SK-N-SH (cell line): ENCODE results near the gene GRID2IP. TPM values are rescaled to one million over a fixed set of nuclear protein-coding genes. Genes with fewer than 3 reads are reported as not detected.
"Not testable (repeated sequence)": the region's sequence is repeated elsewhere in the genome, so short reads cannot be mapped to it uniquely, and the experiment has no call there.

Experiments
- CTCF ChIA-PET: fragments of 300-600, 350-600 bp; formaldehyde crosslinking; extraction: SDS; loops from one replicate; lab custom pipeline; 2021; lab: Yijun Ruan, JAX
- POLR2A ChIA-PET: fragments of 350-600 bp; sonication (Branson Sonifier 250); formaldehyde crosslinking; extraction: SDS; loops from one replicate; lab custom pipeline; 2020; ENCODE audit warnings: antibody characterized with exemption, inconsistent platforms; lab: Yijun Ruan, JAX
- DNase-seq: peaks from one replicate; pipeline ENCODE4 v3.0.0; 2012
- H2AFZ ChIP-seq: fragments of 200-600 bp; sonication (generic); 2 replicates; pipeline ENCODE4 v1.8.1; 2016; ENCODE audit warnings: antibody characterized with exemption, mild to moderate bottlenecking, low read depth
- H3F3A ChIP-seq: fragments of 200-600 bp; sonication (generic); replicated peaks from 2 replicates; pipeline ENCODE3; 2016; ENCODE audit warnings: antibody characterized with exemption, mild to moderate bottlenecking; ENCODE audit not compliant: insufficient read depth
- H3K27ac ChIP-seq, 2 experiments: fragments of 200-500 bp in 1 of 2; fragments of 200-600 bp in 1 of 2; sonication (Bioruptor generic) in 1 of 2; sonication (generic), shearing (Covaris generic) in 1 of 2; 2 replicates each; pipeline versions ENCODE4 v1.5.1 to v1.6.1; 2014 to 2016; ENCODE audit warnings: low read depth in 2 of 2, inconsistent platforms in 1 of 2, low read length in 1 of 2, mild to moderate bottlenecking in 1 of 2, mixed read lengths in 1 of 2
- H3K27me3 ChIP-seq: fragments of 200-600 bp; sonication (generic), shearing (Covaris generic); 2 replicates; pipeline ENCODE4 v1.6.1; 2016; ENCODE audit warnings: mixed run types; ENCODE audit not compliant: insufficient read depth
- H3K36me3 ChIP-seq, 2 experiments: fragments of 200-500 bp in 1 of 2; fragments of 200-600 bp in 1 of 2; sonication (Bioruptor generic) in 1 of 2; sonication (generic) in 1 of 2; replicated peaks in 1 of 2; 2 replicates each; pipeline versions ENCODE3 to v1.5.1; 2014 to 2016; ENCODE audit warnings: low read length in 1 of 2, mild to moderate bottlenecking in 1 of 2; ENCODE audit not compliant: insufficient read depth in 2 of 2, control insufficient read depth in 1 of 2
- H3K4me1 ChIP-seq, 2 experiments: fragments of 200-500 bp in 1 of 2; fragments of 200-600 bp in 1 of 2; sonication (Bioruptor generic) in 1 of 2; sonication (generic), shearing (Covaris generic) in 1 of 2; 2 replicates each; pipeline versions ENCODE4 v1.5.1 to v1.6.1; 2014 to 2016; ENCODE audit warnings: low read depth in 1 of 2, low read length in 1 of 2, mixed run types in 1 of 2; ENCODE audit not compliant: insufficient read depth in 2 of 2, control insufficient read depth in 1 of 2
- H3K4me2 ChIP-seq: fragments of 200-600 bp; sonication (generic), shearing (Covaris generic); 2 replicates; pipeline ENCODE4 v1.6.1; 2017; ENCODE audit warnings: mixed run types
- H3K4me3 ChIP-seq, 2 experiments: fragments of 200-500 bp in 1 of 2; fragments of 200-600 bp in 1 of 2; sonication (Bioruptor generic) in 1 of 2; sonication (generic), shearing (Covaris generic) in 1 of 2; 2 replicates each; pipeline versions ENCODE4 v1.5.1 to v1.8.1; 2014 to 2016; ENCODE audit warnings: low read depth in 2 of 2, inconsistent platforms in 1 of 2, low read length in 1 of 2, mild to moderate bottlenecking in 1 of 2, mixed read lengths in 1 of 2, moderate library complexity in 1 of 2
- H3K79me2 ChIP-seq: fragments of 200-600 bp; sonication (generic); 2 replicates; pipeline ENCODE4 v1.8.1; 2017; ENCODE audit warnings: mild to moderate bottlenecking; ENCODE audit not compliant: insufficient read depth
- H3K9ac ChIP-seq: fragments of 200-600 bp; sonication (generic); 2 replicates; pipeline ENCODE4 v1.6.1; 2017; ENCODE audit warnings: mixed run types
- H3K9me2 ChIP-seq: fragments of 200-600 bp; sonication (generic); 2 replicates; pipeline ENCODE4 v1.6.1; 2017; ENCODE audit warnings: mixed run types
- H3K9me3 ChIP-seq: fragments of 200-600 bp; sonication (generic); 2 replicates; pipeline ENCODE4 v1.6.1; 2017; ENCODE audit warnings: mixed run types, mild to moderate bottlenecking, moderate library complexity
- H4K20me1 ChIP-seq: fragments of 200-600 bp; sonication (generic); 2 replicates; pipeline ENCODE4 v1.6.1; 2017; ENCODE audit warnings: mild to moderate bottlenecking, mixed run types; ENCODE audit not compliant: insufficient read depth
- CHD2 ChIP-seq: fragments of 150-350 bp; IDR thresholded peaks from 2 replicates; pipeline ENCODE4 v1.6.1; 2018; ENCODE audit warnings: low read length; ENCODE audit not compliant: partially characterized antibody
- CTCF ChIP-seq: fragments of 200-600 bp; sonication (generic); IDR thresholded peaks from 2 replicates; pipeline ENCODE4 v1.6.1; 2017; ENCODE audit warnings: antibody characterized with exemption, mild to moderate bottlenecking, moderate library complexity
- ELF1 ChIP-seq: IDR thresholded peaks from 2 replicates; pipeline ENCODE4 v1.4.0; 2012
- FOSL2 ChIP-seq: IDR thresholded peaks from 2 replicates; pipeline ENCODE4 v1.4.0; 2012; ENCODE audit warnings: low read depth, mild to moderate bottlenecking, moderate library complexity, borderline replicate concordance
- FOXJ3 ChIP-seq: sonication (generic); formaldehyde crosslinking; IDR thresholded peaks from 2 replicates; pipeline ENCODE4 v1.5.1; 2020; ENCODE audit warnings: mild to moderate bottlenecking, missing genetic modification reagents
- JUND ChIP-seq: IDR thresholded peaks from 2 replicates; pipeline ENCODE4 v1.4.0; 2012
- MEF2A ChIP-seq: IDR thresholded peaks from 2 replicates; pipeline ENCODE4 v1.4.0; 2012; ENCODE audit warnings: low read depth, borderline replicate concordance
- NFIC ChIP-seq: IDR thresholded peaks from 2 replicates; pipeline ENCODE4 v1.4.0; 2012; ENCODE audit warnings: borderline replicate concordance
- RAD21 ChIP-seq: IDR thresholded peaks from 2 replicates; pipeline ENCODE4 v1.6.1; 2012; ENCODE audit warnings: mild to moderate bottlenecking, low read length
- RCOR1 ChIP-seq: fragments of 150-350 bp; IDR thresholded peaks from 2 replicates; pipeline ENCODE4 v1.6.1; 2017; ENCODE audit warnings: antibody characterized with exemption, low read length
- RFX5 ChIP-seq: IDR thresholded peaks from 2 replicates; pipeline ENCODE4 v1.6.1; 2012; ENCODE audit warnings: mild to moderate bottlenecking, improper control_type of control experiment, low read length
- RXRA ChIP-seq: IDR thresholded peaks from 2 replicates; pipeline ENCODE4 v1.4.0; 2012; ENCODE audit warnings: low read depth, mild to moderate bottlenecking, borderline replicate concordance
- SIN3A ChIP-seq: IDR thresholded peaks from 2 replicates; pipeline ENCODE4 v1.6.1; 2012; ENCODE audit warnings: low read depth, mild to moderate bottlenecking, low read length, moderate library complexity, borderline replicate concordance
- SMC3 ChIP-seq: IDR thresholded peaks from 2 replicates; pipeline ENCODE4 v1.6.1; 2012; ENCODE audit warnings: low read depth, low read length, improper control_type of control experiment
- TAF1 ChIP-seq: IDR thresholded peaks from 2 replicates; pipeline ENCODE4 v1.6.1; 2012; ENCODE audit warnings: low read depth, mild to moderate bottlenecking, low read length, moderate library complexity, borderline replicate concordance
- YY1 ChIP-seq: IDR thresholded peaks from 2 replicates; pipeline ENCODE4 v1.4.0; 2012; ENCODE audit warnings: low read depth, mild to moderate bottlenecking
- WGBS: methylation state at CpG from one replicate; pipeline ENCODE4 v1.1.6; 2017; ENCODE audit warnings: low lambda C conversion rate; 5-methylcytosine and 5-hydroxymethylcytosine counted together
- polyA plus RNA-seq, 3 experiments: library from polyadenylated mRNA; depleted of rRNA; stranded (reverse); fragments of >200 nt; gene quantifications; 2 replicates each; pipeline ENCODE4 v1.2.3, GENCODE V29; 2012

GRID2IP gene
- polyA plus RNA-seq, 1 of the 3 experiments (the other 2 are of a cell fraction), result 0.03 TPM

GRCh38 chr7:6588566-6588965 is 37.3 kb upstream of the GRID2IP start:
- Histone ChIP-seq H3K36me3 (peaks cover 22 to 57% of the 10 kb centered on the region in 2 experiments), H3K27me3 (no peaks in the 10 kb centered on the region)
- CTCF ChIA-PET, result interaction anchor here (1.9 to 4.2 kb wide), 4 partner anchors 7 to 73 kb away, joined by 6 to 65 read pairs (median 23); partner anchors contain the start of gene ZDHHC4

GRCh38 chr7:6585746-6586432 is 34.6 kb upstream of the GRID2IP start:
- H3K4me2 ChIP-seq, H2AFZ ChIP-seq, H3K9me2 ChIP-seq, H4K20me1 ChIP-seq, H3K79me2 ChIP-seq, DNase-seq, H3K4me1 ChIP-seq, CTCF ChIA-PET, H3K27me3 ChIP-seq, H3K4me3 ChIP-seq, POLR2A ChIA-PET, H3K9ac ChIP-seq, H3K9me3 ChIP-seq, H3K27ac ChIP-seq: not testable (repeated sequence)
- H3F3A ChIP-seq, result peaks cover 12% of the 10 kb centered on the region
- 85% methylated on average over 8 of the region's 8 CpGs for WGBS
- peaks cover 33 to 57% of the 10 kb centered on the region in 2 experiments for H3K36me3 ChIP-seq

More at GRCh38 chr7:6588566-6588965, 37.3 kb upstream of the GRID2IP start:
- H3K4me3 ChIP-seq, result no peak overlapping the region
- TF ChIP-seq CHD2 (no peak), MEF2A (no peak), FOSL2 (no peak), RCOR1 (no peak), NFIC (no peak), JUND (no peak), RFX5 (no peak), YY1 (no peak), RAD21 (no peak), ELF1 (no peak), TAF1 (no peak), FOXJ3 (CRISPR knock-in tag) (no peak), RXRA (no peak)
- H3F3A ChIP-seq, result peaks cover 12% of the 10 kb centered on the region
- peaks cover 30% of the 10 kb centered on the region for H3K79me2 ChIP-seq
- 87% methylated on average over 9 of the region's 9 CpGs for WGBS
- H3K27ac ChIP-seq, result no peak overlapping the region
- POLR2A ChIA-PET, result interaction anchor here (2.9 kb wide), 1 partner anchor 11 kb away, joined by 16 read pairs; the partner anchor contains the start of gene ZDHHC4
- H3K9me3 ChIP-seq, result no peaks in the 10 kb centered on the region
- no peak overlapping the region for H3K4me2 ChIP-seq
- H4K20me1 ChIP-seq, result no peaks in the 10 kb centered on the region
- H3K4me1 ChIP-seq, result peaks cover 2 to 7% of the 10 kb centered on the region in 2 experiments; a peak in 1 of 4 replicates
- no peak for DNase-seq
- no peak overlapping the region for H3K9ac ChIP-seq
- H3K9me2 ChIP-seq, result no peaks in the 10 kb centered on the region
- H2AFZ ChIP-seq, result no peak overlapping the region

GRCh38 chr7:6579446-6579845 is 28.2 kb upstream of the GRID2IP start:
- no peaks in the 10 kb centered on the region for H3K9me2 ChIP-seq
- ChIA-PET CTCF (no interaction called here), POLR2A (no interaction called here)
- DNase-seq, result no peak
- no peak for TF ChIP-seq TAF1
- TF ChIP-seq SIN3A, result no peak
- peak; percentile 31; the same call in 1 of the 2 replicates for TF ChIP-seq CTCF
- TF ChIP-seq SMC3, result no peak
- 96% methylated on average over 4 of the region's 4 CpGs for WGBS
- H3K4me2 ChIP-seq, result no peak overlapping the region
- H3K9ac ChIP-seq, result no peak overlapping the region
- no peaks in the 10 kb centered on the region for H3K9me3 ChIP-seq
- peaks cover 27% of the 10 kb centered on the region for H3F3A ChIP-seq
- H3K27me3 ChIP-seq, result no peaks in the 10 kb centered on the region
- no peak overlapping the region for H3K27ac ChIP-seq
- H3K79me2 ChIP-seq, result peaks cover 13% of the 10 kb centered on the region; the same call in 1 of the 2 replicates
- peaks cover 0 to 7% of the 10 kb centered on the region in 2 experiments; a peak in 1 of 4 replicates for H3K4me1 ChIP-seq
- H3K36me3 ChIP-seq, result peaks cover 25 to 37% of the 10 kb centered on the region in 2 experiments
- H2AFZ ChIP-seq, result no peak overlapping the region
- H4K20me1 ChIP-seq, result no peaks in the 10 kb centered on the region
- no peak overlapping the region for H3K4me3 ChIP-seq
